PC-3 (cell line): ENCODE measurements around the gene BLMH.

Experiments
- CTCF ChIP-seq: fragments of 300-600 bp; sonication (generic); conservative IDR thresholded peaks from 2 replicates; pipeline ENCODE4 v1.5.1; 2017; ENCODE audit warnings: antibody characterized with exemption, low read depth, mild to moderate bottlenecking, low read length
- EZH2 ChIP-seq: fragments of 300-600 bp; sonication (generic); IDR thresholded peaks from one replicate; pipeline ENCODE4 v1.6.1; 2017; ENCODE audit warnings: antibody characterized with exemption, mild to moderate bottlenecking, low read length; ENCODE audit not compliant: unreplicated experiment
- EZH2phosphoT487 ChIP-seq: fragments of 300-600 bp; sonication (generic); IDR thresholded peaks from 2 replicates; pipeline ENCODE4 v1.6.1; 2018; ENCODE audit warnings: mild to moderate bottlenecking, antibody characterized with exemption, low read length, borderline replicate concordance

DNA sequence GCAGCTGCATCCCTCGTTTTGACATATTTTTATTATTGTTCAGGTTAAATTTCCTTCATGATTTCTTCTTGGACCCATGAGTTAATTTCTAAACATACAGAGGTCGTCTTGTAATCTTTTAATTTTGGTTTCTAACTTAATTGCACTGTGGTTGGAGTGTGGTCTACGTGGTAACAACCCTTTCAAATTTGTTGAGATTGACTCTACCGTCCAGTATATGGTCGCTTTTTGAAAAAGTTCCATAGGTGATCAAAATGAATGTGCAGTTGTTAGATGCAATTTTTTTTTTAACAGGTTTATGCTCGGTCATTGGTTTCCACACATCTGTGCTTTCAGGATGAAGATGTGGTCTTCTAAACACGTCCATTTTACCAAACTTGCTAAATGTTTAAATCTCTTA, 45.3 kb downstream of the BLMH start:
- TF ChIP-seq CTCF (no peak), EZH2 (no peak), EZH2phosphoT487 (no peak)
